ENCODE measurements around the gene DCLK3.

Gene DCLK3

DNA sequence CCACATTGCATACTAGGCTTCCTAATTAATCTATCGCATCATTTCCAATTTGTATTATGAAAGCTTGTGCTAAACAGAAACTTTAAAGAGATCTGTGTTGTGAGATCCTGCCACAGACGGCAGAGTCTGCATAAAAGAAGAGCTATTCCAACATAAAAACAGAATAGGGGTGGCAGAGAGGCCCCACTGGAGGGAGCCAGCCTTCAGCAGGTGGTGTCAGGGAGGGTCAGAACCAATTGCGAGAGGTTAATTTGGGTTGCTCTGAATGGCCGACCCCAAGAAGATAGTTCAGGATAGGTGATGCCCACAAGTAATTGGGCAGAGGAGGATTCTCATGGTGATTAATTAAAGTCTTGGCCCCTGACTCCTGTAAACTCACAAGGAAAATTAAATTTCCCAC, 74.8 kb downstream of the DCLK3 start:
- no peak overlapping the region for H2BK120ac ChIP-seq (ENCODE audit: insufficient read depth, low read length, poor library complexity)
- H3K4me1 ChIP-seq (ENCODE audit: control insufficient read depth in 1 of 2, insufficient read depth in 2 of 2, low read length in 2 of 2), result no peaks in the 10 kb centered on the region
- H3K27ac ChIP-seq (ENCODE audit: low read depth, low read length), result no peak overlapping the region
- no peak overlapping the region for H2BK5ac ChIP-seq (ENCODE audit: low read depth, low read length, poor library complexity)
- no peaks in the 10 kb centered on the region for H3K36me3 ChIP-seq (ENCODE audit: control insufficient read depth in 1 of 2, insufficient read depth in 2 of 2, low read length in 2 of 2)
- no peak for DNase-seq
- no peak overlapping the region for H3K4ac ChIP-seq (ENCODE audit: low read depth, low read length)
- no peak overlapping the region for H3K18ac ChIP-seq (ENCODE audit: low read length)
- H3K4me2 ChIP-seq (ENCODE audit: low read length), result no peak overlapping the region
- no peaks in the 10 kb centered on the region for H3K27me3 ChIP-seq (ENCODE audit: insufficient read depth, low read length)
- no peak overlapping the region for H4K12ac ChIP-seq (ENCODE audit: low read depth, low read length)
- H3K79me2 ChIP-seq (ENCODE audit: control insufficient read depth, insufficient read depth, low read length, poor library complexity), result no peaks in the 10 kb centered on the region
- no peak overlapping the region for H3K14ac ChIP-seq (ENCODE audit: low read length)
- no peak overlapping the region for H3K4me3 ChIP-seq (ENCODE audit: low read depth, low read length)
- peaks cover 1% of the 10 kb centered on the region for H3K9me3 ChIP-seq (ENCODE audit: insufficient read depth, low read depth, low read length)
- no peak overlapping the region for H3K23ac ChIP-seq (ENCODE audit: low read length)
- no CpG with 5 or more reads among the region's 4 CpGs for WGBS (ENCODE audit: extremely low coverage, insufficient coverage, insufficient read length)
- no peaks in the 10 kb centered on the region for H3K79me1 ChIP-seq (ENCODE audit: low read length)
- H2AFZ ChIP-seq (ENCODE audit: insufficient read depth, low read length, poor library complexity), result no peak overlapping the region
- H2AK5ac ChIP-seq (ENCODE audit: low read length), result no peak overlapping the region
- no peak overlapping the region for H4K91ac ChIP-seq (ENCODE audit: low read depth, low read length)
- H4K8ac ChIP-seq (ENCODE audit: low read depth, low read length), result no peak overlapping the region
- H2BK12ac ChIP-seq (ENCODE audit: low read length), result no peak overlapping the region
- H3K9ac ChIP-seq (ENCODE audit: low read length), result no peak overlapping the region

DNA sequence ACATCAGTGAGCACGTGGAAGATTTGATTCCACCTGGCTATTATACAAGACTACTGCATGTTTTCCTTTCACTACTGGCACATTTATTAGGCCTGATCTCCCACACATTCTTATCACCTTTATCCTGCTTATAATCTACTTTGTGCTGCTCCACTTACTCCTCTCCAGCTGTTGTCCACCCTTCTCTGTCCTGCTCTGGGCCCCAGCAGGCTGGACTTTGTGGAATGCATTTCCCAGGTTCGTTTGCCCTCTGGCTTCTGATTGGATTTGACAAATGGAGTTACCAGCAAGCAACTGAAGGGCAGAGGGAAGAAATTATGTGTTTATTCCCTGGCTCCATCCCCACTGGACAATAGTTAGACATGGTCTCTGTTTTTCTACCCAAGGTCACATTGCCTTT, 75.5 kb downstream of the DCLK3 start:
- Histone ChIP-seq H3K36me3 (ENCODE audit: control insufficient read depth in 1 of 2, insufficient read depth in 2 of 2, low read length in 2 of 2) (no peaks in the 10 kb centered on the region), H3K4me1 (ENCODE audit: control insufficient read depth in 1 of 2, insufficient read depth in 2 of 2, low read length in 2 of 2) (no peaks in the 10 kb centered on the region), H3K4me2 (ENCODE audit: low read length) (no peak overlapping the region), H3K4ac (ENCODE audit: low read depth, low read length) (no peak overlapping the region), H4K12ac (ENCODE audit: low read depth, low read length) (no peak overlapping the region), H3K9me3 (ENCODE audit: insufficient read depth, low read depth, low read length) (peaks cover 1% of the 10 kb centered on the region), H3K79me1 (ENCODE audit: low read length) (no peaks in the 10 kb centered on the region), H3K9ac (ENCODE audit: low read length) (no peak overlapping the region), H3K27ac (ENCODE audit: low read depth, low read length) (no peak overlapping the region), H2BK12ac (ENCODE audit: low read length) (no peak overlapping the region), H3K4me3 (ENCODE audit: low read depth, low read length) (no peak overlapping the region), H3K14ac (ENCODE audit: low read length) (no peak overlapping the region), H2BK5ac (ENCODE audit: low read depth, low read length, poor library complexity) (no peak overlapping the region), H4K91ac (ENCODE audit: low read depth, low read length) (no peak overlapping the region), H3K23ac (ENCODE audit: low read length) (no peak overlapping the region), H2AFZ (ENCODE audit: insufficient read depth, low read length, poor library complexity) (no peak overlapping the region), H3K79me2 (ENCODE audit: control insufficient read depth, insufficient read depth, low read length, poor library complexity) (no peaks in the 10 kb centered on the region), H4K8ac (ENCODE audit: low read depth, low read length) (no peak overlapping the region), H3K27me3 (ENCODE audit: insufficient read depth, low read length) (no peaks in the 10 kb centered on the region), H3K18ac (ENCODE audit: low read length) (no peak overlapping the region), H2BK120ac (ENCODE audit: insufficient read depth, low read length, poor library complexity) (no peak overlapping the region), H2AK5ac (ENCODE audit: low read length) (no peak overlapping the region)
- no CpG with 5 or more reads among the region's 2 CpGs for WGBS (ENCODE audit: extremely low coverage, insufficient coverage, insufficient read length)
- no peak for DNase-seq

DNA sequence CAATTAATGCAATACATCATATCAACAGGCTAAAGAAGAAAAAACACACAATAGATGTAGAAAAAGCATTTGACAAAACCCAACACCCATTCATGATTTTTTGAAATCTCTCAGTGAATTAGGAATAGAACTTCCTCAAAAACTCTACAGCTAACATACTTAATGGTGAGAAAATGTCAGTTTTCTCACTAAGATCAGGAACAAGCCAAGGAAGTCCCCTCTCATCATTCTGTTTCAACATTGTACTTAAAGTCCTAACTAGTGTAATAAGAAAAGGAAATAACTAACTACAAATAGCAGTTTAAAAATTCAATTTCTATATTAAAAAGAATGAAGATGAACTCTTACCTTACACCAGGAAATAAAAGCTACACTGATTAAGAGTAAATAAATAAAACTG, 77.8 kb downstream of the DCLK3 start:
- Histone ChIP-seq H3K4ac (ENCODE audit: low read depth, low read length) (no peak overlapping the region), H2AK5ac (ENCODE audit: low read length) (no peak overlapping the region), H2BK12ac (ENCODE audit: low read length) (no peak overlapping the region), H3K27ac (ENCODE audit: low read depth, low read length) (no peak overlapping the region), H4K91ac (ENCODE audit: low read depth, low read length) (no peak overlapping the region), H3K36me3 (ENCODE audit: control insufficient read depth in 1 of 2, insufficient read depth in 2 of 2, low read length in 2 of 2) (no peaks in the 10 kb centered on the region), H3K23ac (ENCODE audit: low read length) (no peak overlapping the region), H3K18ac (ENCODE audit: low read length) (no peak overlapping the region), H2BK120ac (ENCODE audit: insufficient read depth, low read length, poor library complexity) (no peak overlapping the region), H3K4me1 (ENCODE audit: control insufficient read depth in 1 of 2, insufficient read depth in 2 of 2, low read length in 2 of 2) (no peaks in the 10 kb centered on the region), H2BK5ac (ENCODE audit: low read depth, low read length, poor library complexity) (no peak overlapping the region), H4K8ac (ENCODE audit: low read depth, low read length) (no peak overlapping the region), H3K4me3 (ENCODE audit: low read depth, low read length) (no peak overlapping the region), H3K4me2 (ENCODE audit: low read length) (no peak overlapping the region), H3K79me1 (ENCODE audit: low read length) (no peaks in the 10 kb centered on the region), H4K12ac (ENCODE audit: low read depth, low read length) (no peak overlapping the region), H3K14ac (ENCODE audit: low read length) (no peak overlapping the region), H3K79me2 (ENCODE audit: control insufficient read depth, insufficient read depth, low read length, poor library complexity) (no peaks in the 10 kb centered on the region), H3K9me3 (ENCODE audit: insufficient read depth, low read depth, low read length) (peaks cover 1% of the 10 kb centered on the region), H3K9ac (ENCODE audit: low read length) (no peak overlapping the region), H2AFZ (ENCODE audit: insufficient read depth, low read length, poor library complexity) (no peak overlapping the region), H3K27me3 (ENCODE audit: insufficient read depth, low read length) (no peaks in the 10 kb centered on the region)
- DNase-seq, result no peak

DNA sequence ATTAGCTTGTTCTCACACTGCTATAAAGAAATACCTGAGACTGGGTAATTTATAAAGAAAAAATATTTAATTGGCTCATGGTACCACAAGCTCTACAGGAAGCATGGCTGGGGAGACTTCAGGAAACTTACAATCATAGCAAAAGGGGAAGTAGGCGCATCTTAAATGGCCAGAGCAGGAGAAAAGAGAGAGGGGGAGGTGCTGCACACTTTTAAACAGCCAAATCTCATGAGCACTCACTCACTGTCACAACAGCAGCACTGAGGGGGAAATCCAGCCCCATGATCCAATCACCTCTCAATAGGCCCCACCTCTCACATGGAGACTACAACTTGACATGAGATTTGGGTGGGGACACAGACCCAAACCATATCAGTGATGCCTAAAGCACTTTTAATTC, 82.5 kb downstream of the DCLK3 start:
- no peak overlapping the region for H3K4me3 ChIP-seq (ENCODE audit: low read depth, low read length)
- no peak overlapping the region for H3K9ac ChIP-seq (ENCODE audit: low read length)
- H4K12ac ChIP-seq (ENCODE audit: low read depth, low read length), result no peak overlapping the region
- no peak for DNase-seq
- H3K18ac ChIP-seq (ENCODE audit: low read length), result no peak overlapping the region
- no peak overlapping the region for H2BK5ac ChIP-seq (ENCODE audit: low read depth, low read length, poor library complexity)
- H3K4me1 ChIP-seq (ENCODE audit: control insufficient read depth in 1 of 2, insufficient read depth in 2 of 2, low read length in 2 of 2), result no peaks in the 10 kb centered on the region
- peaks cover 0 to 2% of the 10 kb centered on the region in 2 experiments for H3K36me3 ChIP-seq (ENCODE audit: control insufficient read depth in 1 of 2, insufficient read depth in 2 of 2, low read length in 2 of 2)
- no CpG with 5 or more reads among the region's 1 CpG for WGBS (ENCODE audit: extremely low coverage, insufficient coverage, insufficient read length)
- H2AFZ ChIP-seq (ENCODE audit: insufficient read depth, low read length, poor library complexity), result no peak overlapping the region
- H3K27ac ChIP-seq (ENCODE audit: low read depth, low read length), result no peak overlapping the region
- H3K4ac ChIP-seq (ENCODE audit: low read depth, low read length), result no peak overlapping the region
- peaks cover 6% of the 10 kb centered on the region for H3K9me3 ChIP-seq (ENCODE audit: insufficient read depth, low read depth, low read length)
- H4K8ac ChIP-seq (ENCODE audit: low read depth, low read length), result no peak overlapping the region
- no peak overlapping the region for H3K14ac ChIP-seq (ENCODE audit: low read length)
- no peak overlapping the region for H3K4me2 ChIP-seq (ENCODE audit: low read length)
- H2AK5ac ChIP-seq (ENCODE audit: low read length), result no peak overlapping the region
- H3K79me1 ChIP-seq (ENCODE audit: low read length), result no peaks in the 10 kb centered on the region
- no peak overlapping the region for H4K91ac ChIP-seq (ENCODE audit: low read depth, low read length)
- H3K23ac ChIP-seq (ENCODE audit: low read length), result no peak overlapping the region
- H3K27me3 ChIP-seq (ENCODE audit: insufficient read depth, low read length), result no peaks in the 10 kb centered on the region
- H2BK120ac ChIP-seq (ENCODE audit: insufficient read depth, low read length, poor library complexity), result no peak overlapping the region
- no peaks in the 10 kb centered on the region for H3K79me2 ChIP-seq (ENCODE audit: control insufficient read depth, insufficient read depth, low read length, poor library complexity)
- H2BK12ac ChIP-seq (ENCODE audit: low read length), result no peak overlapping the region

All from trophoblast cell (in vitro differentiated cells and primary cell).